Cardiac fibroblast (primary cell): Measurements from ENCODE around the gene MAGEC1.
"Not testable (repeated sequence)": the region's sequence is repeated elsewhere in the genome, so short reads cannot be mapped to it uniquely, and the experiment has no call there.

Source experiments
- DNase-seq, 2 donors: peaks; one replicate each; pipeline versions ENCODE4 v3.0.0 to v3.0.0-alpha.2; 2010; ENCODE audit warnings: low read depth in 2 of 2
- H3K4me3 ChIP-seq, 2 donors: replicated peaks in 1 of 2; 1 replicate in 1 of 2; 2 replicates in 1 of 2; pipeline ENCODE4 v1.5.1; 2011; ENCODE audit warnings: low read depth in 2 of 2, low read length in 2 of 2, mild to moderate bottlenecking in 2 of 2, moderate library complexity in 1 of 2
- CTCF ChIP-seq: IDR thresholded peaks from one replicate; pipeline ENCODE4 v1.5.1; 2011; ENCODE audit warnings: low read depth, mild to moderate bottlenecking, low read length, inconsistent platforms

The MAGEC1 gene

GRCh38 chrX:141903400-141904155, at the start of gene MAGEC1:
TSS of gene MAGEC1 (plus strand) at chrX:141903894. CDS start at chrX:141905073, 1,179 bp downstream.
- no peak for TF ChIP-seq CTCF
- H3K4me3 ChIP-seq: no peak within 1 kb of the TSS
- DNase-seq: no peak

- DNase-seq: no peak
- no peak overlapping the region for H3K4me3 ChIP-seq
- no peak for TF ChIP-seq CTCF
Measured at GRCh38 chrX:141857479-141857878, 46.2 kb upstream of the MAGEC1 start.

- H3K4me3 ChIP-seq: no peak overlapping the region
- peak in 1 of 2 donors; percentile 2 for DNase-seq
- TF ChIP-seq CTCF: no peak
Measured at GRCh38 chrX:141879616-141880015, 24.1 kb upstream of the MAGEC1 start.

- not testable (repeated sequence) for H3K4me3 ChIP-seq, DNase-seq
Measured at GRCh38 chrX:141888811-141889210, 14.9 kb upstream of the MAGEC1 start.

GRCh38 chrX:141894733-141895132, 9.0 kb upstream of the MAGEC1 start:
- H3K4me3 ChIP-seq: no peak overlapping the region
- DNase-seq: no peak
- TF ChIP-seq CTCF: no peak

GRCh38 chrX:141897690-141898089, 6.0 kb upstream of the MAGEC1 start:
- no peak for DNase-seq
- H3K4me3 ChIP-seq: no peak overlapping the region
- TF ChIP-seq CTCF: no peak

GRCh38 chrX:141902366-141902765, 1.3 kb upstream of the MAGEC1 start:
- DNase-seq: no peak
- TF ChIP-seq CTCF: no peak
- H3K4me3 ChIP-seq: no peak overlapping the region
